Lung (tissue), 12 donors: ENCODE results near the gene FGF14. TPM values are rescaled to one million over a fixed set of nuclear protein-coding genes. Genes with fewer than 3 reads are reported as not detected.

ENCODE experiments used
- ATAC-seq: fragments of 200-7000 bp; cut with Tn5 transposase; one replicate; pipeline ENCODE4 v1.9.1; 2020; ENCODE audit warnings: moderate number of reproducible peaks; ENCODE audit not compliant: insufficient read depth, low FRiP score
- DNase-seq, 3 donors: peaks; one replicate each; pipeline ENCODE4 v3.0.0-alpha.2; 2013 to 2017
- H3K27ac ChIP-seq, 2 donors: one replicate each; pipeline ENCODE4 v1.5.1; 2013; ENCODE audit warnings: mild to moderate bottlenecking in 2 of 2, moderate library complexity in 2 of 2, control low read depth in 1 of 2, inconsistent platforms in 1 of 2, low read depth in 1 of 2, low read length in 1 of 2
- H3K27me3 ChIP-seq, 3 donors: one replicate each; pipeline ENCODE4 v1.5.1; 2013; ENCODE audit warnings: low read length in 2 of 3; ENCODE audit not compliant: control insufficient read depth in 3 of 3, insufficient read depth in 3 of 3
- H3K36me3 ChIP-seq, 4 donors: one replicate each; pipeline ENCODE4 v1.5.1; 2013; ENCODE audit warnings: low read length in 4 of 4, mild to moderate bottlenecking in 1 of 4, moderate library complexity in 1 of 4; ENCODE audit not compliant: control insufficient read depth in 4 of 4, insufficient read depth in 4 of 4
- H3K4me1 ChIP-seq, 5 donors: one replicate each; pipeline ENCODE4 v1.5.1; 2013; ENCODE audit warnings: low read length in 5 of 5, mild to moderate bottlenecking in 2 of 5, moderate library complexity in 1 of 5; ENCODE audit not compliant: control insufficient read depth in 5 of 5, insufficient read depth in 5 of 5
- H3K4me3 ChIP-seq: one replicate; pipeline ENCODE4 v1.5.1; 2013; ENCODE audit warnings: mild to moderate bottlenecking, control low read depth, moderate library complexity
- H3K9ac ChIP-seq, 2 donors: one replicate each; pipeline ENCODE4 v1.5.1; 2013; ENCODE audit warnings: low read length in 2 of 2, control low read depth in 1 of 2; ENCODE audit not compliant: insufficient read depth in 1 of 2
- H3K9me3 ChIP-seq, 4 donors: one replicate each; pipeline ENCODE4 v1.5.1; 2013; ENCODE audit warnings: low read length in 3 of 4, mild to moderate bottlenecking in 1 of 4, moderate library complexity in 1 of 4; ENCODE audit not compliant: control insufficient read depth in 4 of 4, insufficient read depth in 3 of 4
- WGBS, 2 donors: extraction: QIAGEN DNeasy Blood & Tissue Kit; methylation state at CpG; one replicate each; pipeline ENCODE4 v1.1.7; 2013; 5-methylcytosine and 5-hydroxymethylcytosine counted together
- polyA plus RNA-seq, 2 donors: library from polyadenylated mRNA; stranded (reverse); fragments of 200-250 nt; gene quantifications; one replicate each; pipeline ENCODE4 v1.2.1, GENCODE V29; 2013
- total RNA-seq, 2 donors: library from RNA; depleted of rRNA in 1 of 2; stranded (reverse); fragments of >200 nt in 1 of 2; gene quantifications; one replicate each; pipeline ENCODE4 v1.2.1, GENCODE V29; 2014 to 2021
- TF ChIP-seq, protein P1 (sequence below): IDR thresholded peaks from 2 replicates; pipeline ENCODE4 v1.5.1; 2012; ENCODE audit warnings: mild to moderate bottlenecking; ENCODE audit errors: control extremely low read depth, extremely low read depth
- donor health status: control.
- donor health status: control.
- donor health status: Bipolar disorder and iron deficiency.
- donor health status: healthy.
- donor health status: DM: yes; HTN: yes; CAD: no.

The FGF14 gene
- total and polyA plus RNA-seq, 4 donors, result 0.59 to 12.9 (median 2.3) TPM

DNA sequence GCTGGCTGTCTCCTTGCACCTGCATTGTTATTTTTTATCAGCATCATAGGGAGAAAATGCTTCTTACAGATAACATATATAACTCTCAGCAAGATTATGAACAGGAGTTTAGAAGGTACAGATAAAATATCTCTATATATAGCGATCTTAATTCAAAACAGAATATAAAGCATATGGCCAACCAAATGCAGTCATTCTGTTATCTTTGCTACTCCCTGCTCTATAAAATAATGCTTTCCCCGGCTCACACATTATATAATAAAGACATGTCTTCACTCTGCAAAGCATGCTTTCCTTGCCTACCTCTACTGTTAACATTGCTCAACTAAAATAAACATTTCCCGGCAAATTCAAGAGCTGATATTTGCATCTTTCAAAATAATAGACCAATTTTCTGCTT, 161.7 kb downstream of the FGF14 start:
- Histone ChIP-seq H3K4me1 (peaks cover 0 to 2% (median 0%) of the 10 kb centered on the region in 5 donors), H3K36me3 (no peaks in the 10 kb centered on the region), H3K9me3 (no peaks in the 10 kb centered on the region), H3K27ac (no peak overlapping the region), H3K9ac (no peak overlapping the region), H3K27me3 (no peaks in the 10 kb centered on the region), H3K4me3 (no peak overlapping the region)
- ATAC-seq (no peak), DNase-seq (no peak)
- TF ChIP-seq, protein P1, sequence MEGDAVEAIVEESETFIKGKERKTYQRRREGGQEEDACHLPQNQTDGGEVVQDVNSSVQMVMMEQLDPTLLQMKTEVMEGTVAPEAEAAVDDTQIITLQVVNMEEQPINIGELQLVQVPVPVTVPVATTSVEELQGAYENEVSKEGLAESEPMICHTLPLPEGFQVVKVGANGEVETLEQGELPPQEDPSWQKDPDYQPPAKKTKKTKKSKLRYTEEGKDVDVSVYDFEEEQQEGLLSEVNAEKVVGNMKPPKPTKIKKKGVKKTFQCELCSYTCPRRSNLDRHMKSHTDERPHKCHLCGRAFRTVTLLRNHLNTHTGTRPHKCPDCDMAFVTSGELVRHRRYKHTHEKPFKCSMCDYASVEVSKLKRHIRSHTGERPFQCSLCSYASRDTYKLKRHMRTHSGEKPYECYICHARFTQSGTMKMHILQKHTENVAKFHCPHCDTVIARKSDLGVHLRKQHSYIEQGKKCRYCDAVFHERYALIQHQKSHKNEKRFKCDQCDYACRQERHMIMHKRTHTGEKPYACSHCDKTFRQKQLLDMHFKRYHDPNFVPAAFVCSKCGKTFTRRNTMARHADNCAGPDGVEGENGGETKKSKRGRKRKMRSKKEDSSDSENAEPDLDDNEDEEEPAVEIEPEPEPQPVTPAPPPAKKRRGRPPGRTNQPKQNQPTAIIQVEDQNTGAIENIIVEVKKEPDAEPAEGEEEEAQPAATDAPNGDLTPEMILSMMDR, result no peak
- 61 to 79% methylated on average over 3 of the region's 3 CpGs for WGBS, 2 donors

DNA sequence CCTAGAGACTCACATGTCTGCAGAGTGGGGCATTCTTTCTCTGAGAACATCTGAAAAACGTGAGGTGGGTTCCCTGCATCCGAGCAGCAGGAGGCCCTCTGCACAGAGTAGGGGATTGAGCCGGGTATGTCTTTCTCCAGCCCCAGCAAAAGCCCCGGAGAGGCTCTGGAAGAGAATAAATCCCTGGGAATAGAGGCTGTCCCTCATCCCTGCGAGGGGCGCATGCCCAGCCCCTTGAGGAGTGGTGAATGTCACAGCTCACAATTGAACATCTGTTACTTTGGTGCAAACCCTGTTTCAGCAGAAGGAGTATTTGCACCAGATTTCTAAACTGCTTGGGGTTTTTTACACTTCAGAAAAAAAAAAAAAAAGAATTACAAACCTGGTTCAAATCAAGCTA, 164.6 kb downstream of the FGF14 start:
- DNase-seq, result no peak
- Histone ChIP-seq H3K4me3 (no peak overlapping the region), H3K27ac (no peak overlapping the region), H3K4me1 (peaks cover 0 to 2% (median 0%) of the 10 kb centered on the region in 5 donors), H3K9me3 (no peaks in the 10 kb centered on the region), H3K27me3 (no peaks in the 10 kb centered on the region), H3K36me3 (no peaks in the 10 kb centered on the region), H3K9ac (no peak overlapping the region)
- TF ChIP-seq, protein P1, result no peak
- ATAC-seq, result no peak
- WGBS, 2 donors, result 79 to 86% methylated on average over 6 of the region's 6 CpGs

DNA sequence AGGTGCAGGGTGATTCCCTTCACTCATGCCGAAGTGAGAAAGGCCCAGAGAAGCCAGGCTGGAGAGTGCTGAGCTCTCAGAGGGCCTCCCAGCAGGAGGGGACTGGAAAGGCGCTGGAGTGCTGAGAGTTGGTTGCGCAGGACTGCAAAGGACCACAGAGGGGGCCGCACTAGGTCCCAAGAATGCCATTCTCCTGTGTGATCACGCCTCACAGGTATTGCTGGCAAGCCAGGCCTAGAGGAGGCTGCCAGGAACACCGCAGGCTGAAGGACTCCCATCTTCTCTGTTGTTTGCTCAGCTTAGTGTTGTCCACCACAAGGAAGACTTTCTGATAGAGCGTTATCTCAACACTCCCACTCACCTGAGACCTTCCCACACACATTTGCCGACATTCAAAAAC, 165.0 kb downstream of the FGF14 start:
- DNase-seq (no peak), ATAC-seq (no peak)
- 88% methylated on average over 8 of the region's 8 CpGs for WGBS, 2 donors
- Histone ChIP-seq H3K9me3 (no peaks in the 10 kb centered on the region), H3K9ac (no peak overlapping the region), H3K4me3 (no peak overlapping the region), H3K27ac (no peak overlapping the region), H3K4me1 (peaks cover 0 to 2% (median 0%) of the 10 kb centered on the region in 5 donors), H3K36me3 (no peaks in the 10 kb centered on the region), H3K27me3 (no peaks in the 10 kb centered on the region)
- TF ChIP-seq, protein P1, result no peak

DNA sequence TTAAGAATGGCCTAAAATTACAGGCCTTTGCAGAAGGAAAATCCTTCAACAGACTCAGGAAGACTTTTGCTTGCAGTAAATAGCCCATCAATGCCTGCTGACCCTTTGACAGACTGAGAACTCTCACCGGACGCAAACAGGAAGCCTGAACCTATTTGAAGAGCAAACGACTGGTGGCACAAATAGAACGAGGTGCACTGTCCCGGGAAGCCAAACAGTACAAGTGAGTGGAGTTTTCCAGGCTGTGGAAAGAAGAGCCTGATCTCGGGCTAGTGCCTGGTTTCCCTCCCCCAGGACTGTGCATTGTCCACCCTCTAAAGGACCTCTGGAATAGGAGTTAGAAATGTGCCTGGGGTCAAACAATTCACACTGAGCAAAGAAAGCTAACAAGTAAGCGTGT, 165.5 kb downstream of the FGF14 start:
- 40 to 42% methylated on average over 7 of the region's 7 CpGs for WGBS, 2 donors
- no peaks in the 10 kb centered on the region for H3K27me3 ChIP-seq
- TF ChIP-seq, protein P1, result no peak
- no peaks in the 10 kb centered on the region for H3K36me3 ChIP-seq
- H3K4me1 ChIP-seq, result peaks cover 0 to 2% (median 0%) of the 10 kb centered on the region in 5 donors
- ATAC-seq (no peak), DNase-seq (no peak)
- H3K9me3 ChIP-seq, result no peaks in the 10 kb centered on the region
- H3K9ac ChIP-seq, result no peak overlapping the region
- H3K4me3 ChIP-seq, result no peak overlapping the region
- no peak overlapping the region for H3K27ac ChIP-seq
